Measurements from ENCODE around the gene HS1BP3. TPM values are rescaled to one million over a fixed set of nuclear protein-coding genes. Genes with fewer than 3 reads are reported as not detected.

The HS1BP3 gene
- total RNA-seq, 4 donors from 2014 or later = 23.3 to 38.2 (median 34.2) TPM

- no peaks in the 10 kb centered on the region for H3K27me3 ChIP-seq
- TF ChIP-seq POLR2A (IDR thresholded peaks at IDR 0.05) (no peak), POLR2AphosphoS5 (IDR thresholded peaks at IDR 0.05) (no peak)
- no peak overlapping the region for H3K27ac ChIP-seq
- DNase-seq (ENCODE audit: low spot score in 2 of 2) = no peak
- no peaks in the 10 kb centered on the region for H3K9me3 ChIP-seq
- H3K4me3 ChIP-seq = no peak overlapping the region
- WGBS = 88% methylated on average over 7 of the region's 7 CpGs
- peaks cover 25% of the 10 kb centered on the region for H3K4me1 ChIP-seq
- peaks cover 65% of the 10 kb centered on the region for H3K36me3 ChIP-seq
Observed at GRCh38 chr2:20643060-20643459, 7.8 kb downstream of the HS1BP3 start.

- TF ChIP-seq POLR2A (IDR thresholded peaks at IDR 0.05) = no peak
- no peak for TF ChIP-seq POLR2AphosphoS5 (IDR thresholded peaks at IDR 0.05)
- no peak for TF ChIP-seq EP300 (IDR thresholded peaks at IDR 0.05)
- TF ChIP-seq CTCF (IDR thresholded peaks at IDR 0.05) = peak; percentile 95 to 96
- no peak for DNase-seq (ENCODE audit: low spot score in 2 of 2)
- Histone ChIP-seq H3K9me3 (no peaks in the 10 kb centered on the region), H3K27ac (peak overlapping the region; percentile 47), H3K4me3 (no peak overlapping the region), H3K27me3 (no peaks in the 10 kb centered on the region), H3K36me3 (peaks cover 73% of the 10 kb centered on the region), H3K4me1 (peaks cover 22% of the 10 kb centered on the region)
- 62% methylated on average over 13 of the region's 26 CpGs for WGBS
Observed at GRCh38 chr2:20642055-20642971, 8.6 kb downstream of the HS1BP3 start.

GRCh38 chr2:20641123-20641985, 9.5 kb downstream of the HS1BP3 start:
- Histone ChIP-seq H3K4me3 (no peak overlapping the region), H3K27ac (peak overlapping the region; percentile 47), H3K27me3 (no peaks in the 10 kb centered on the region), H3K9me3 (no peaks in the 10 kb centered on the region), H3K4me1 (peaks cover 22% of the 10 kb centered on the region), H3K36me3 (peaks cover 75% of the 10 kb centered on the region)
- peak; percentile 93 for TF ChIP-seq EP300 (IDR thresholded peaks at IDR 0.05)
- no peak for TF ChIP-seq POLR2A (IDR thresholded peaks at IDR 0.05)
- peak in 1 of 3 donors; percentile 13 for TF ChIP-seq POLR2AphosphoS5 (IDR thresholded peaks at IDR 0.05)
- no peak for TF ChIP-seq CTCF (IDR thresholded peaks at IDR 0.05)
- no peak for DNase-seq (ENCODE audit: low spot score in 2 of 2)
- 86% methylated on average over 20 of the region's 23 CpGs for WGBS

GRCh38 chr2:20640411-20641122, 10.3 kb downstream of the HS1BP3 start:
- WGBS = 81% methylated on average over 3 of the region's 14 CpGs
- no peak overlapping the region for H3K4me3 ChIP-seq
- H3K27ac ChIP-seq = no peak overlapping the region
- H3K9me3 ChIP-seq = no peaks in the 10 kb centered on the region
- no peak for DNase-seq (ENCODE audit: low spot score in 2 of 2)
- TF ChIP-seq EP300 (IDR thresholded peaks at IDR 0.05) (no peak), POLR2AphosphoS5 (IDR thresholded peaks at IDR 0.05) (no peak), POLR2A (IDR thresholded peaks at IDR 0.05) (no peak)
- H3K27me3 ChIP-seq = no peaks in the 10 kb centered on the region
- H3K4me1 ChIP-seq = peaks cover 29% of the 10 kb centered on the region
- H3K36me3 ChIP-seq = peaks cover 75% of the 10 kb centered on the region

GRCh38 chr2:20638646-20639430, 12.1 kb downstream of the HS1BP3 start:
- WGBS = 84% methylated on average over 6 of the region's 15 CpGs
- H3K4me1 ChIP-seq = peaks cover 46% of the 10 kb centered on the region
- TF ChIP-seq POLR2A (IDR thresholded peaks at IDR 0.05) = no peak
- no peak for TF ChIP-seq POLR2AphosphoS5 (IDR thresholded peaks at IDR 0.05)
- TF ChIP-seq EP300 (IDR thresholded peaks at IDR 0.05) = no peak
- no peak for TF ChIP-seq CTCF (IDR thresholded peaks at IDR 0.05)
- no peaks in the 10 kb centered on the region for H3K9me3 ChIP-seq
- H3K27me3 ChIP-seq = no peaks in the 10 kb centered on the region
- H3K4me3 ChIP-seq = no peak overlapping the region
- no peak for DNase-seq (ENCODE audit: low spot score in 2 of 2)
- H3K36me3 ChIP-seq = peaks cover 58% of the 10 kb centered on the region
- H3K27ac ChIP-seq = no peak overlapping the region
